B cell (primary cell): ENCODE results near the gene SLCO1A2. TPM values are rescaled to one million over a fixed set of nuclear protein-coding genes. Genes with fewer than 3 reads are reported as not detected.
"Not testable (repeated sequence)": the region's sequence is repeated elsewhere in the genome, so short reads cannot be mapped to it uniquely, and the experiment has no call there.

Source experiments
- ATAC-seq: fragments of 200-7000 bp; cut with Tn5 transposase; one replicate; pipeline ENCODE4 v1.10.0; 2021; ENCODE audit warnings: low read depth, mild to moderate bottlenecking, moderate number of reproducible peaks, moderate library complexity
- CTCF ChIA-PET: fragments of 350-600 bp; sonication (Branson Sonifier 250); formaldehyde crosslinking; loops from one replicate; lab custom pipeline; 2021; ENCODE audit warnings: antibody characterized with exemption, inconsistent platforms; lab: Charles Lee
- POLR2A ChIA-PET: fragments of 350-600 bp; sonication (Branson Sonifier 250); formaldehyde crosslinking; loops from one replicate; lab custom pipeline; 2021; ENCODE audit warnings: antibody characterized with exemption; lab: Charles Lee
- DNase-seq: peaks from one replicate; pipeline ENCODE4 v3.0.0; 2013
- H2AFZ ChIP-seq: 2 replicates; pipeline ENCODE4 v1.6.1; 2012; ENCODE audit warnings: mild to moderate bottlenecking, low read depth, low read length; ENCODE audit not compliant: insufficient read depth, poor library complexity, severe bottlenecking
- H3K27ac ChIP-seq, 2 donors: 1 replicate in 1 of 2; 2 replicates in 1 of 2; pipeline ENCODE4 v1.5.1; 2012 to 2013; ENCODE audit warnings: low read length in 2 of 2, mild to moderate bottlenecking in 2 of 2, moderate library complexity in 1 of 2
- H3K27me3 ChIP-seq, 4 experiments: fragments of 200-600 bp in 1 of 4; sonication (generic) in 1 of 4; replicated peaks in 1 of 4; 1 replicate in 2 of 4; 2 replicates in 2 of 4; pipeline versions ENCODE4 v1.6.1 to v1.7.0; 2013 to 2016; ENCODE audit warnings: low read length in 3 of 4, mild to moderate bottlenecking in 2 of 4, mixed read lengths in 1 of 4, moderate library complexity in 1 of 4; ENCODE audit not compliant: insufficient read depth in 4 of 4, control insufficient read depth in 3 of 4; ENCODE audit errors: control extremely low read depth in 1 of 4
- H3K36me3 ChIP-seq, 2 experiments: replicated peaks in 1 of 2; 1 replicate in 1 of 2; 2 replicates in 1 of 2; pipeline versions ENCODE4 v1.6.1 to v1.7.1; 2013; ENCODE audit warnings: low read length in 1 of 2; ENCODE audit not compliant: insufficient read depth in 2 of 2, control insufficient read depth in 1 of 2; ENCODE audit errors: control extremely low read depth in 1 of 2, extremely low read depth in 1 of 2
- H3K4me1 ChIP-seq, 2 donors: fragments of 200-600 bp in 1 of 2; sonication (generic) in 1 of 2; 1 replicate in 1 of 2; 2 replicates in 1 of 2; pipeline versions ENCODE4 v1.5.1 to v1.6.1; 2013 to 2017; ENCODE audit warnings: low read length in 2 of 2; ENCODE audit not compliant: control insufficient read depth in 2 of 2, insufficient read depth in 2 of 2
- H3K4me2 ChIP-seq: replicated peaks from 2 replicates; pipeline ENCODE3; 2012; ENCODE audit warnings: mild to moderate bottlenecking, low read depth, low read length; ENCODE audit not compliant: poor library complexity, severe bottlenecking
- H3K4me3 ChIP-seq, 5 experiments: fragments of 200-600 bp in 1 of 5; sonication (generic) in 1 of 5; 1 replicate in 3 of 5; 2 replicates in 2 of 5; pipeline versions ENCODE4 v1.5.1 to v1.7.0; 2011 to 2016; ENCODE audit warnings: low read length in 4 of 5, mild to moderate bottlenecking in 4 of 5, low read depth in 2 of 5, control low read depth in 1 of 5, moderate library complexity in 1 of 5; ENCODE audit not compliant: insufficient read depth in 1 of 5; ENCODE audit errors: control extremely low read depth in 1 of 5, extremely low read depth in 1 of 5
- H3K79me2 ChIP-seq: fragments of 200-600 bp; sonication (generic); one replicate; pipeline ENCODE4 v1.6.0; 2016; ENCODE audit warnings: low read length; ENCODE audit not compliant: control insufficient read depth, insufficient read depth
- H3K9ac ChIP-seq: fragments of 200-600 bp; sonication (generic); 2 replicates; pipeline ENCODE4 v1.6.1; 2017; ENCODE audit warnings: mild to moderate bottlenecking, low read length, moderate library complexity
- H3K9me3 ChIP-seq, 3 donors: one replicate each; pipeline versions ENCODE4 v1.6.1 to v1.7.1; 2013; ENCODE audit warnings: low read length in 2 of 3; ENCODE audit not compliant: control insufficient read depth in 2 of 3, insufficient read depth in 1 of 3; ENCODE audit errors: control extremely low read depth in 1 of 3
- H4K20me1 ChIP-seq: 2 replicates; pipeline ENCODE4 v1.6.0; 2012; ENCODE audit warnings: mild to moderate bottlenecking, low read length; ENCODE audit not compliant: insufficient read depth, control insufficient read depth, poor library complexity, severe bottlenecking
- H3K27ac Mint-ChIP-seq: one replicate; pipeline ENCODE4 v1.8.0; 2021; ENCODE audit warnings: mixed read lengths
- H3K27me3 Mint-ChIP-seq: one replicate; pipeline ENCODE4 v1.8.0; 2021; ENCODE audit warnings: mixed read lengths
- H3K4me1 Mint-ChIP-seq: one replicate; pipeline ENCODE4 v1.8.0; 2021; ENCODE audit warnings: mixed read lengths
- H3K4me3 Mint-ChIP-seq: one replicate; pipeline ENCODE4 v1.8.0; 2021; ENCODE audit warnings: mixed read lengths
- H3K9me3 Mint-ChIP-seq: one replicate; pipeline ENCODE4 v1.8.0; 2022; ENCODE audit warnings: mixed read lengths; ENCODE audit not compliant: insufficient read depth
- EZH2 ChIP-seq: IDR thresholded peaks from 2 replicates; pipeline ENCODE4 v1.6.1; 2012; ENCODE audit warnings: borderline replicate concordance, low read depth, mild to moderate bottlenecking, moderate library complexity, low read length; ENCODE audit not compliant: insufficient read depth, poor library complexity, severe bottlenecking
- WGBS: methylation state at CpG from one replicate; pipeline ENCODE4 v1.1.5; 2013; ENCODE audit warnings: missing lambda C conversion rate; ENCODE audit not compliant: insufficient coverage; 5-methylcytosine and 5-hydroxymethylcytosine counted together
- intact Hi-C: fragments of 100-400 bp; cut with micrococcal nuclease; formaldehyde crosslinking; loops from one replicate; pipeline ENCODE4 v1.10.0; 2022
- polyA plus RNA-seq: library from polyadenylated mRNA; depleted of rRNA; stranded (reverse); fragments of >200 nt; gene quantifications from 2 replicates; pipeline ENCODE4 v1.2.3, GENCODE V29; 2012
- total RNA-seq, 2 donors: library from RNA; stranded (reverse); fragments of 120-200 nt in 1 of 2; gene quantifications; 1 replicate in 1 of 2; 2 replicates in 1 of 2; pipeline versions ENCODE4 v1.2.3 to v1.2.4, GENCODE V29; 2013 to 2022
- TF ChIP-seq, protein P1 (sequence below): fragments of 200-600 bp; IDR thresholded peaks from one replicate; pipeline ENCODE4 v1.8.0; 2022; ENCODE audit warnings: antibody characterized with exemption, mild to moderate bottlenecking

The SLCO1A2 gene
- total and polyA plus RNA-seq, 2 donors (not counting 1 experiment from before 2014, with no cell fraction given): not detected

DNA sequence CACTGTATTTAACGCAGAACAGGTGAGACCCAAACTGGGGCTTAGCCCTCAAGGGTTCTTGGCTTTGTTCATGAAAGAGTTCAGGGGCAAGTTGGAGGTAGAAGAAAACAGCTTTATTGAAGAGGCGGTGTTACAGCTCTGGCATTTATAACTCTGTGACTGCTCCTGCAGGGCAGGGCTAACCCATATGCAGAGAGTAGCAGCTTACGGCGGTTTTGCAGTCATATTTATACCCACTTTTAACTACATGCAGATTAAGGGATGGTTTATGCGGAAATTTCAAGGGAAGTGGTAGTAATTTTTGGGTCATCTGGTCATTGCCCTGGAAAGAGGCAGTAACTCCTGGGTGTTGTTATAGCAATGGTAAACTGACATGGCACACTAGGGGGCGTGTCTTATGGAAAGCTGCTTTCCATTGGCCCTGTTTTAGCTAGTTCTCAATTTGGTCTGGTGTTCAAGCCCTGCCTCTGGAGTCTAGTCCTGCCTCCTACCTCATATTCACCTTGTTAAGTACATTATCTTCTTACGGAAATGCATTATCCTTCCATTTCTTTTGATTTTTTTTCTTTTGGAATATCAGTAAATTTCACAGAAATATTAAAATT lies 36.2 kb upstream of the SLCO1A2 start:
- H3K9me3 Mint-ChIP-seq: no peaks in the 10 kb centered on the region
- no peak for TF ChIP-seq EZH2
- TF ChIP-seq, protein P1, sequence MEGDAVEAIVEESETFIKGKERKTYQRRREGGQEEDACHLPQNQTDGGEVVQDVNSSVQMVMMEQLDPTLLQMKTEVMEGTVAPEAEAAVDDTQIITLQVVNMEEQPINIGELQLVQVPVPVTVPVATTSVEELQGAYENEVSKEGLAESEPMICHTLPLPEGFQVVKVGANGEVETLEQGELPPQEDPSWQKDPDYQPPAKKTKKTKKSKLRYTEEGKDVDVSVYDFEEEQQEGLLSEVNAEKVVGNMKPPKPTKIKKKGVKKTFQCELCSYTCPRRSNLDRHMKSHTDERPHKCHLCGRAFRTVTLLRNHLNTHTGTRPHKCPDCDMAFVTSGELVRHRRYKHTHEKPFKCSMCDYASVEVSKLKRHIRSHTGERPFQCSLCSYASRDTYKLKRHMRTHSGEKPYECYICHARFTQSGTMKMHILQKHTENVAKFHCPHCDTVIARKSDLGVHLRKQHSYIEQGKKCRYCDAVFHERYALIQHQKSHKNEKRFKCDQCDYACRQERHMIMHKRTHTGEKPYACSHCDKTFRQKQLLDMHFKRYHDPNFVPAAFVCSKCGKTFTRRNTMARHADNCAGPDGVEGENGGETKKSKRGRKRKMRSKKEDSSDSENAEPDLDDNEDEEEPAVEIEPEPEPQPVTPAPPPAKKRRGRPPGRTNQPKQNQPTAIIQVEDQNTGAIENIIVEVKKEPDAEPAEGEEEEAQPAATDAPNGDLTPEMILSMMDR: no peak
- no peaks in the 10 kb centered on the region for H3K27me3 ChIP-seq
- H2AFZ ChIP-seq: no peak overlapping the region
- ATAC-seq (no peak), DNase-seq (no peak)
- intact Hi-C loops: no loop called here
- no peaks in the 10 kb centered on the region for H3K4me1 ChIP-seq
- POLR2A ChIA-PET: no interaction called here
- H3K4me2 ChIP-seq: no peak overlapping the region
- H3K27ac ChIP-seq: no peak overlapping the region
- 71% methylated on average over 3 of the region's 7 CpGs for WGBS
- H3K9me3 ChIP-seq: no peaks in the 10 kb centered on the region
- no peaks in the 10 kb centered on the region for H3K79me2 ChIP-seq
- no peaks in the 10 kb centered on the region for H4K20me1 ChIP-seq
- no peaks in the 10 kb centered on the region for H3K36me3 ChIP-seq
- no peak overlapping the region for H3K4me3 Mint-ChIP-seq
- H3K27me3 Mint-ChIP-seq: no peaks in the 10 kb centered on the region
- H3K9ac ChIP-seq: no peak overlapping the region
- CTCF ChIA-PET: interaction anchor here (1.2 kb wide), 1 partner anchor 312 kb away, joined by 4 read pairs; no protein-coding TSS in a partner anchor
- peaks cover 2% of the 10 kb centered on the region for H3K4me1 Mint-ChIP-seq
- H3K4me3 ChIP-seq: no peak overlapping the region
- no peak overlapping the region for H3K27ac Mint-ChIP-seq

DNA sequence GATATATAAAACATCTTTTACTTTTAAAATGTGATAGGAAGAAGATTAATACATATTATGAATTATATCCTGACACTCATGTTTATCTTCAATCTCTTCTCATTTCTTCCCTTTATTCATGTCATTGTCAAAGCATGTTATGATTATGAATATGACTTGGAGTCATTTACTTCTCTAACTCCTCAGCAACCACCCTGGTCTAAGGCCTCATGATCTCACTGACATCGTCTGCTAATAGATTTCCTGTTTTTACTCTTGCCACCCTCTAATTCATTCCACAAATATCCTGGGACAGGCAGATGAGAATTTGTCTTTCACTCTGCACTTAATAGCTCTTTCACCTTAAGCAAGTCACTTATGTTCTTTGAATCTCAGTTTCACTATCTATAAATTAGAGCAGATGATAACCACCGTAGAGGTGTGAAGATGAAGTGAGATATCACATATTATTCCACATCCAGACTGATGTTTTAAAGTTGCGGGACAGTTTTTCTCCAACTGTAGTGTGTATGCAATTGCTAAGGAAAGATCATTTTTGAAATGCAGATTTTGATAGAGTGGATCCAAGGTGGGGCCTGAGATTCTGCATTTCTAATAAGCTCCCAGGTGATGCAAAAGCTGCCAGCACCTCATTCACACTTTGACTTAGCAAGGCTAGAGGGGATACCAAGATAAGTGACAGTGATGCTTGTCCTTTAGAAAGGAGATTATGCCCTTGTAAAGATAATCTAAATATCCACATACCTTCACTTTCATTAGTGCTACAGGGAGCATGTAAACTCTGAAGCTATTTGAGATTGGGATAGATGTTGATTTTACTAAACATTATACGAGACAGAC lies 34.6 kb upstream of the SLCO1A2 start:
- no peak overlapping the region for H3K4me2 ChIP-seq
- no peaks in the 10 kb centered on the region for H3K36me3 ChIP-seq
- H2AFZ ChIP-seq: no peak overlapping the region
- no peaks in the 10 kb centered on the region for H3K79me2 ChIP-seq
- H3K4me3 ChIP-seq: no peak overlapping the region
- ChIA-PET CTCF (no interaction called here), POLR2A (no interaction called here)
- Mint-ChIP-seq H3K27ac (no peak overlapping the region), H3K27me3 (no peaks in the 10 kb centered on the region), H3K9me3 (no peaks in the 10 kb centered on the region), H3K4me3 (no peak overlapping the region), H3K4me1 (peaks cover 2% of the 10 kb centered on the region)
- no peak overlapping the region for H3K27ac ChIP-seq
- DNase-seq (no peak), ATAC-seq (no peak)
- H3K4me1 ChIP-seq: no peaks in the 10 kb centered on the region
- H3K9me3 ChIP-seq: no peaks in the 10 kb centered on the region
- no peak overlapping the region for H3K9ac ChIP-seq
- intact Hi-C loops: no loop called here
- WGBS: 22% methylated on average over 1 of the region's 4 CpGs
- H3K27me3 ChIP-seq: no peaks in the 10 kb centered on the region
- H4K20me1 ChIP-seq: no peaks in the 10 kb centered on the region
- TF ChIP-seq EZH2: no peak
- TF ChIP-seq, protein P1: no peak

DNA sequence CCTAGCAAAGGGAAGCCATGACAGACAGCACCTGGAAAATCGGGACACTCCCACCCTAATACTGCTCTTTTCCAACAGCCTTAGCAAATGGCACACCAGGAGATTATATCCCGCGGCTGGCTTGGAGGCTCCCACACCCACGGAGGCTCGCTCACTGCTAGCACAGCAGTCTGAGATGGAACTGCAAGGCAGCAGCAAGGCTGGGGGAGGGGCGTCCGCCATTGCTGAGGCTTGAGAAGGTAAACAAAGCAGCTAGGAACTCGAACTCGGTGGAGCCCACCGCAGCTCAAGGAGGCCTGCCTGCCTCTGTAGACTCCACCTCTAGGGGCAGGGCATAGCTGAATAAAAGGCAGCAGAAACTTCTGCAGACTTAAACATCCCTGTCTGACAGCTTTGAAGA lies 25.9 kb upstream of the SLCO1A2 start:
- H2AFZ ChIP-seq, intact Hi-C loops, H3K4me3 Mint-ChIP-seq, H3K4me3 ChIP-seq, H3K79me2 ChIP-seq, POLR2A ChIA-PET, ATAC-seq, CTCF ChIA-PET, H3K27me3 ChIP-seq, H3K9me3 Mint-ChIP-seq, H3K27me3 Mint-ChIP-seq, H3K27ac ChIP-seq, H3K4me1 Mint-ChIP-seq, H3K36me3 ChIP-seq, H3K4me2 ChIP-seq, H3K27ac Mint-ChIP-seq, DNase-seq, H3K4me1 ChIP-seq, H3K9me3 ChIP-seq, H3K9ac ChIP-seq, H4K20me1 ChIP-seq: not testable (repeated sequence)
- 95% methylated on average over 7 of the region's 10 CpGs for WGBS
